ENCODE measurements around the gene ZFX.

Gene ZFX

GRCh38 chrX:24226176-24226575, 76.6 kb downstream of the ZFX start:
- DNase-seq (ENCODE audit: low read depth, low spot score), result no peak
- no peak overlapping the region for H3K4me3 ChIP-seq (ENCODE audit: low read length)

- H3K4me3 ChIP-seq (ENCODE audit: low read length), result no peak overlapping the region
- DNase-seq (ENCODE audit: low read depth, low spot score), result no peak
Observed at GRCh38 chrX:24228596-24228995, 79.1 kb downstream of the ZFX start.

- no peak overlapping the region for H3K4me3 ChIP-seq (ENCODE audit: low read length)
- DNase-seq (ENCODE audit: low read depth, low spot score), result no peak
Observed at GRCh38 chrX:24229400-24229879, 79.9 kb downstream of the ZFX start.

DNA sequence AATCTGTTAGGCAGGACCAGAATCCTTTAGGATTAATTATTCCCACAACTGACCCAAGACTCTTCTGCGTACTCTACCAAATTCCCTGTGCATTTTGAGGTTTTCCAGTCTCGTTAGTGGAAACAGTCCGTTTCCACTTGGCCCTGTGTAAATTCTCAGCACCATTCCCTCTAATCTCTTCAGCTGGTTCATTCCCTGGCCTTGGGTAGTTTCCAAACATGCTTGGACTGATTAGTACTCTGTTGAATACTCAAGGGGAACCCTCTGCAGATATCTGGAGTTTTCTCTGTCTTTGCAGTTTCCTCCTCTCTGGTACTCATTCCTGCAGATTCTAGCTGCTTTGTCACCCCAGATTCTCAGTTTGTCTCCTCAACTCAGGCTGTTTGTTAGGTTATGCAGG, 80.4 kb downstream of the ZFX start:
- H3K4me3 ChIP-seq (ENCODE audit: low read length), result no peak overlapping the region
- DNase-seq (ENCODE audit: low read depth, low spot score), result no peak

- no peak for DNase-seq (ENCODE audit: low read depth, low spot score)
- no peak overlapping the region for H3K4me3 ChIP-seq (ENCODE audit: low read length)
Observed at GRCh38 chrX:24231131-24231540, 81.6 kb downstream of the ZFX start.

GRCh38 chrX:24231641-24232179, 82.2 kb downstream of the ZFX start:
- no peak for DNase-seq (ENCODE audit: low read depth, low spot score)
- no peak overlapping the region for H3K4me3 ChIP-seq (ENCODE audit: low read length)

- no peak overlapping the region for H3K4me3 ChIP-seq (ENCODE audit: low read length)
Observed at GRCh38 chrX:24232796-24233195, 83.3 kb downstream of the ZFX start.

GRCh38 chrX:24235084-24235710, 85.7 kb downstream of the ZFX start:
- DNase-seq (ENCODE audit: low read depth, low spot score), result no peak
- H3K4me3 ChIP-seq (ENCODE audit: low read length), result no peak overlapping the region

More at GRCh38 chrX:24232796-24233195, 83.3 kb downstream of the ZFX start:
- no peak for DNase-seq (ENCODE audit: low read depth, low spot score)

DNA sequence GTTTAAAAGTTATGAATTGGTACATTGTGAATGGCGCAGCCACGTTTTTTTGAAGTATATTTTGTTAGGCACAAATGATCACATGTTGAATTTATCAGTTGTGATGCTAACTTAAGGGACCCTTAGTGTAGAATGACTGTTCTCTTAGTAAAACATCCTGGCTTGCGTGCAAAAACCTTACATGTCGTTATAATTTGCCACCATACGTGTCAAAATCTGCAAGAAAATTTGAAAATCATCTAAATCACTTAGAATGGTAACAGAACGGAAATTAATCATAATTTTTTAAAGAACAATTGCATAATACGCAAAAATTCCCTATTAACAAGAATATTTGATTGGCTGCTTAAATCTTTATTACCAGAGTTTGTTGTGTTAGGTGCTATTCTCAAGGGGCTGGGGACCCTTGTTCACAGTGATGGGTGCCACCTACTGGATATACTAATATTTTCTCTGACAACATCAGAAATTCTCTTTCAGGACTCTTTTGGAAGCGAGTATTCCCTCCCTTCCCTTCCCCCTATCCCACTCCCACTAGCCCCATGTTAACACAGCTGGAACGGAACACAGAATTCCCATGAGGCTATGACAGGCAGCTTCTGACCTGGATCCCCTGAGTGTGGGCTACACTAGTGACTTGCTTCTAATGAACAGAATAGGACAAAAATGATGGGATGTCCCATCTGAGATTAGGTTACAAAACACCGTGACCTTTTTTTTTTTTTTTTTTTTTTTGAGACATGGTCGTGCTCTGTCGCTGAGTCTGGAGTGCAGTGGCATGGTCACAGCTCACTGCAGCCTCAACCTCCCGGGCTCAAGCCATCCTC, 92.5 kb downstream of the ZFX start:
- DNase-seq (ENCODE audit: low read depth, low spot score), result peak; percentile 20

GRCh38 chrX:24242649-24243175, 93.2 kb downstream of the ZFX start:
- no peak overlapping the region for H3K4me3 ChIP-seq (ENCODE audit: low read length)
- DNase-seq (ENCODE audit: low read depth, low spot score), result no peak

More for the DNA sequence above, 92.5 kb downstream of the ZFX start:
- H3K4me3 ChIP-seq (ENCODE audit: low read length), result no peak overlapping the region

- no peak overlapping the region for H3K4me3 ChIP-seq (ENCODE audit: low read length)
- no peak for DNase-seq (ENCODE audit: low read depth, low spot score)
Observed at GRCh38 chrX:24243188-24243587, 93.7 kb downstream of the ZFX start.

DNA sequence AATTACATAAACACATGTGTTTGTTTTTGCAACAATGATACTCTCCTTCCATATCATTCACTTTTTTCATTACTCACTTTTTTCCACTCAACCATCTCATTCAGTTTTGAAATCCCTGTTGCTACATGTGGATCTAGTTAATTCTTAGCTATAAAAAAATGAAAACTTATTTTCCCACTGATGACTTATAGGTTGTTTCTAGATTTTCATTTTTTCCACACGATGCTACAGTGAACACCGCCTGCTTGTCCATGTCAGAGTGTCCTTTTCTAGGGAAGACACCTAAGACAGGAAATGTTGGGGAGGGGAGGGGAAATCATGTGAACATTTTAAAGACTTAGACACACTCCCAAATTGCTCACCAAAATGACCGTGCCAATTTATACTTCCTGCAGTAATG, 94.2 kb downstream of the ZFX start:
- DNase-seq (ENCODE audit: low read depth, low spot score), result no peak
- H3K4me3 ChIP-seq (ENCODE audit: low read length), result no peak overlapping the region

GRCh38 chrX:24245202-24245601, 95.7 kb downstream of the ZFX start:
- H3K4me3 ChIP-seq (ENCODE audit: low read length), result no peak overlapping the region
- no peak for DNase-seq (ENCODE audit: low read depth, low spot score)

- no peak for DNase-seq (ENCODE audit: low read depth, low spot score)
- no peak overlapping the region for H3K4me3 ChIP-seq (ENCODE audit: low read length)
Observed at GRCh38 chrX:24248042-24248441, 98.5 kb downstream of the ZFX start.

DNA sequence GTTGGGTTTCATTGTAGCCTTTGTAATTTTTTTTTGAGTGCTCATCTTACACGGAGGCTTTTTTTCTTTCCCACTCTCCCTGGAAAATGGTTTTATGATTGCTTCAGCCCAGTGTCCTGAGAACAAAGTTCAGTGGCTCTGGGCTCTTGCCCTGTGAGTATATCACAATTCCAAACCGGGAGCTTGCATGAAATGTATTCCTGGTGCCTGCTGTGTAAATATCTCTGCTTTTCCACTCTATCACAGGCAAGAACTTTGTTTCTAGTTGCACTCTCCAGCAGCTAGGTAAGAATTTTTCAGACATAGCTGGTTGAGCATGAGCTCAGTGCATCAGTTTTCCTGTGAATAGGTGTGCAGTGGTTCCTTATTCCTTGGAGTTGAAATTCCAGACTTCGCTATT, 103.5 kb downstream of the ZFX start:
- no peak for DNase-seq (ENCODE audit: low read depth, low spot score)
- H3K4me3 ChIP-seq (ENCODE audit: low read length), result no peak overlapping the region

GRCh38 chrX:24253469-24253868, 103.9 kb downstream of the ZFX start:
- DNase-seq (ENCODE audit: low read depth, low spot score), result no peak
- no peak overlapping the region for H3K4me3 ChIP-seq (ENCODE audit: low read length)

DNA sequence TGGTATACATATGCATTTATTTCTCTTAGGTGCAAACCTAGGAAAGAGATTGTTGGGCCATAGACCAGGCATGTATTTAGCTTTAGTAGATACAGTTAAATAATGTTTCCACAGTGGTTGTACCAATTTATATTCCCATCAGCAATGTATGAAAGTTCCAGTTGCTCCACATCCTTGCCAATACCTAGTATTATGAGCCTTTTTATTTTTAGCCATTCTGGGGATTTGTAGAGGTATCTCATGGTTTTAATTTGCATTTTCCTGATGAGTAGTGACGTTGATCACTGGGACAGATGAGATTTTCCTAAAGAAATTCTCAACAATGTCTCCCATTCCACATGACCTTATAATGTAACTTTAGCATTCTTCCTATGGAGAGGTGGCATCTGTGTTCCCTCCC, 107.5 kb downstream of the ZFX start:
- no peak for DNase-seq (ENCODE audit: low read depth, low spot score)
- H3K4me3 ChIP-seq (ENCODE audit: low read length), result no peak overlapping the region

DNA sequence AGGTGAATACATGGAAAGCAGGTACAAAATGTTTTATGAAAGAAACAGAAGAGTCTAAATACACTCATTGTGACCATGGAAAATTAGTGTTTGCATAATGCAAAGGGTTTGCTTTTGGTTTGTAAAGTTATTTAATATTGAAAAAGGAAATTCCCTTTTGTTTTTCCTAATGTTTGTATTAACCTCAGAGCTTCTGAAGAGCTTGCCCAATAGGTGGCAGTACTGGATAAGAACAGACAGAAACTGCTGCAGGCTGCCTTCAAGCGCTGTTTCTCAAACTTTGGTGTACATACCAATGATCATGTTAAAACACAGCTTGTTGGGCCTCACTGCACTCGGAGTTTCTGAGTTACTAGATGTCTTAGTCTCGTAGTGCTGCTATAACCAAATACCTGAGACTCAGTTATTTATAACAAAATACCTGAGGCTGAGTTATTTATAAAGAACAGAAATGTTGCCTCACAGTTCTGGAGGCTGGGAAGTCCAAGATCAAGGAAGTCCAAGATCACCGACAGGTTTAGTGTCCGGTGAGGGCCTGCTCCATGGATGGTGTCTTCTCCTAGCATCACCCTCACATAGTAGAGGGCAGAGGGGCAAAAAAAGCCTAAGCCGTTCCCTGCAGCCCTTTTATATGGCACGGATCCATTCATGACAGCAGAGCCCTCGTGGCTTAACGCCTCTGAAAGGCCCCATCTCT, 110.2 kb downstream of the ZFX start:
- no peak overlapping the region for H3K4me3 ChIP-seq (ENCODE audit: low read length)
- peak; percentile 69 for DNase-seq (ENCODE audit: low read depth, low spot score)

GRCh38 chrX:24260842-24261550, 111.5 kb downstream of the ZFX start:
- DNase-seq (ENCODE audit: low read depth, low spot score), result peak; percentile 79

More at GRCh38 chrX:24260842-24261550, 111.5 kb downstream of the ZFX start:
- H3K4me3 ChIP-seq (ENCODE audit: low read length), result no peak overlapping the region
